SK-N-MC (cell line): Measurements from ENCODE around the gene APPBP2.

Source experiments
- EZH2 ChIP-seq: fragments of 200-600 bp; sonication (generic); IDR thresholded peaks from one replicate; pipeline ENCODE4 v1.6.1; 2017; ENCODE audit warnings: antibody characterized with exemption
- POLR2AphosphoS5 ChIP-seq: IDR thresholded peaks from 2 replicates; pipeline ENCODE4 v1.6.1; 2012; ENCODE audit warnings: mild to moderate bottlenecking, low read depth, low read length, borderline replicate concordance

- TF ChIP-seq EZH2: no peak
- no peak for TF ChIP-seq POLR2AphosphoS5
These were observed 89.4 kb downstream of the APPBP2 start for GRCh38 chr17:60436676-60437075.
